Stimulated activated CD4-positive, alpha-beta T cell treated with anti-CD3 and anti-CD28 coated beads, Interleukin-12 subunit alpha, Interleukin-12 subunit beta, amount 100 ng/mL, for 48 hours (primary cell): ENCODE results near the gene OSBPL7.

Source experiments
- DNase-seq, 3 donors: peaks; one replicate each; pipeline ENCODE4 v3.0.0-alpha.2; 2020; ENCODE audit warnings: low read depth in 2 of 3, low spot score in 1 of 3

The OSBPL7 gene

GRCh38 chr17:47808036-47808829 lies 13.4 kb downstream of the OSBPL7 start:
- no peak for DNase-seq

DNA sequence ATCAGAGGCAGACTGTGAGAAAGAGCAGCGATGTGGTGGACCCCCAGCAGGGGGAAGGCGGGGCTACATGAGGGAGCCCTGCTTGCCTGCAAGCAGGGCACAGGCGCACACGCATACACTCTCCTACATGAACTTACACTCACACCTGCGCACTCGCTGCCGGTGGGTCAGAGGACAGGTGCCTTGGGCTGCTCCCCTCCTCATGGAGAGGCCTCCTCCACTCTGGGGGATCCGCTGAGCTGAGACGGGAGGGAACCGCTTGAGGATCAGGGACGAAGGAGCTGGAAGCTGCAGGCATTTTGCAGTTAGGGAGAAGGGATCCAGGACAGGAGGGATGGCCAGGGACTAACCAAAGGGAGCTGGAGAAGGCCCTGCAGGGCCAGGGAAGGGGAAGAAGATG lies 14.2 kb downstream of the OSBPL7 start:
- DNase-seq = no peak

DNA sequence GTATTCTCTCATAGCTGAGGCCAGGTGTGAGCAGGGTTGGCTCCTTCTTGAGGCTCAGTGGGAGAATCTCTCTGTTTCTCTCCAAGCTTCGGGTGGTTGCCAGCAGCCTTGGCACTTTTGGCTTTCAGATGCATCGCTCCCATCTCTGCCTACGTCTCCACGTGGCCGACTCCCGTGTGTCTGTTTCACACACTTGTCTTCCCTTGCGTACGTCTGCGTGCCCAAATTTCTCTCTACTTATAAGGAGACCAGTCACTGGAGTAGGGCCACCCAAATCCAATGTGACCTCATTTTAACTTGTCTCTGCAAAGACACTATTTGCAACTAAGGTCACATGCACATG lies 14.7 kb downstream of the OSBPL7 start:
- DNase-seq = no peak

- no peak for DNase-seq
These were observed 15.3 kb downstream of the OSBPL7 start for GRCh38 chr17:47806026-47806912.

- DNase-seq = no peak
These were observed 17.1 kb downstream of the OSBPL7 start for GRCh38 chr17:47804461-47804860.

DNA sequence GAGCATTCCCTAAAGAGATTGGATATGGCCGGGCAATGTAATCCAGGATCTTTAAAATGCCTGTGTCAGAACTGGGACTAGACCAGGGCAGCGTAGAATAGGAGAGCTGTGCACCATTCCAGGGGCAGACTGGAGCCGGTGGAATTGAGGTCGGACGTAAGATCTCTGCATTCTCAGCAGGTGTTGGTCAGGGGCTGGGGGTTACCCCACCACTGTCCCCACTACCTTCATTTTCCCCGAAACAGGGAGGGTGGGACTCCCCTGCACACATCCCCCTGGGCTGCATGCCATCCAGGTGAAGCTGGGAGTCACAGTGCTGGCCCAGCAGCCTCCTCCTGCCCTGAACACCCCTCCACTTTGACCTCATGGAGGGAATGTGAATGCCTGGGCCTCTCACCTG lies 17.8 kb downstream of the OSBPL7 start:
- no peak for DNase-seq

DNA sequence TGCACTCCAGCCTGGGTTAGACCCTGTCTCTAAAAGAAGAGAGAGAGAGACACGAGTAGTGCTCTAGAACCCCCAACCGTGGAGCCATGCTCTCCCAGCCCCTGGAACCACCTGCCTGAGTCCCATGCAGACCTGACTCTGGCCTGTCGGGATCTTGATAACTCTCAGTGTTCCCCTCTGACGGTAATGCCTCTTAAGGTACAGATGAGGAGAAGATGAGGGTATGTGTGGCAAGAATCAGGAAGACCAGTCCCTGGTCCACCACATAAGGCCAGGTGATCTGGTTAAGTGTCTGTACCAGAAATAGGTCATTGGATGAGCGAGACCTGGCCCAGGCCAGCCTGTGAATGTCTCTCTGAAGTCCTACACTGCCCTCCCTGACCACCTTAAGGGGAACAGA lies 18.4 kb downstream of the OSBPL7 start:
- DNase-seq = no peak

DNA sequence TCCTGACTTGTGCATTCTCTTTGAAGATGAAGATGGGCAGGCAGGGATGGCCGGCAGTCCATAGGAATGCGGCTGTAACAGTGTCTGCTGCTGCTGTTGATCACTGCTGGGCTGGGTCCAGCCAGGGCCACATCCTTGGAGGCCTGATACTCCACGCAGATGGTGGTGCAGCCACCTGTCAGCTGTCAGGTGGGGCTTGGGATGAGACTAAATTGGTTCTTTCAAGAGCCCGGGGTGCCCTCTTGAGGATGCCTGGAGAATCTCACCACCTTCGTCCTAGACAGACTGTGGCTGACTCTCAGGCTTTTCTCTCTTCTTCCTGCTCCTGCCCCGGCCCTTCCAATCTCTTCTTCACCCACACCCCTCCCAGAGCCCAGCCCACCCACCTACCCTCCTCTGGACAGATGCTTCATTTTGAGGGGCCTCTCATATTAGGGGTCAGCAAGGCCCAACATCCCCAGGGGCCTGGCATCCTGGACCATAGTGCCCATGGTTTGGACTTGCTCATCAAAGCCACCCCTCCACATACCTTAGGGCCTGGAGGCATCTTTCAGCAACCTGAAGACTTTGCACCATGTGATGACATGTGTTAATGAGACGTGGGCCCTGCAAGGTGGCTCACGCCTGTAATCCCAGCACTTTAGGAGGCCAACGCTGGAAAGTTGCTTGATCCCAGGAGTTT lies 19.1 kb downstream of the OSBPL7 start:
- peak; percentile 38 to 58 (median 47) for DNase-seq

DNA sequence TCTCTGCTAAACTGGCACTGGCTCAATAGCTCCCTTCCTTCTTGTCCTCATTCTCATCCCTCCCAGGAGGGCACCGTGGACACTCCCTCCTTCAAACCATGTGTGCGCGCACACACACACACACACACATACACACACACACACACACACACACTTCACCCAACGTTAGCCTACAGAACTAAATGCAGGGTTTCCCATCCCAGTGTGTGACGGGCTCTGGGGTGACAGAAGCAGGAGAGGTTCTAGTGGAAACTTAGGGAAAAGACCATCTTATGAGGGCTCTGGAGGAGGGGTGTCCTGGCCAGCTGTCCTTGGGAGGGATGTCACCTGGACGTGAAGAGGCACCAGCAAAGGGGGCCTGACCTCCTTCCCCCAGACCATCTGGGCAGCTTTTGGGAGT lies 19.7 kb downstream of the OSBPL7 start:
- DNase-seq = no peak

GRCh38 chr17:47801176-47801765 lies 20.3 kb downstream of the OSBPL7 start:
- DNase-seq = no peak

- no peak for DNase-seq
These were observed 20.9 kb downstream of the OSBPL7 start for GRCh38 chr17:47800686-47801085.

DNA sequence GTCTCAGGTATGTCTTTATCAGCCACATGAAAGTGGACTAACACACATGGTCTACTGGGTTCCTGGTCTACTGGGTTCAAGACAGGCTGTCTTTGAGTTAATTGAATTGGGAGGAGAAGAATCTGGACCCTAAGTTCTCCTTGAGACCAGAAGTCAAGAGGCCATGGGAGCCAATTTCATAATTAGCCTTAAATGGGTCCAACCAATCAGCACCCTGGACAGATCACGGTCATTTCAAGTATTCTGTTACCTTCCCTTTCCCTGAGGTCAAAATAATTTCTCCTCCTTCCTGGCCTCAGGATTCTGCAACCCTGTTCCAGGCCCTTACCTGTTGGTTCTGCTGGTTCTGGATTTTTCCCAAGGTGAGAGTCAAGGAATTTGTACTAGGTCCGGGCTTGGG lies 23.8 kb downstream of the OSBPL7 start:
- DNase-seq = no peak

DNA sequence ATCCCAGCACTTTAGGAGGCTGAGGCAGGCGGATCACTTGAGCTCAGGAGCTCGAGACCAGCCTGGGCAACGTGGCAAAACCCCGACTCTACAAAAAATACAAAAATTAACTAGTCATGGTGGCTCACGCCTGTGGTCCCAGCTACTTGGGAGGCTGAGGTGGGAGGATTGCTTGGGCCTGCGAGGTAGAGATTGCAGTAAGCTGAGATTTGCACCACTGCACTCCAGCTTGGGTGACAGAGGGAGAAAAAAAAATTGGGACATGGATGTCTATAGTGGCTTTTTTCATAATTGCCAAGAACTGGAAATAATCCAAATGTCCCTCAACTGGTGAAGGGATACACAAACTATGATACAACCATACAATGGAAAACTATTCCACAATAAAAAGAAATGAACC lies 28.6 kb downstream of the OSBPL7 start:
- no peak for DNase-seq

DNA sequence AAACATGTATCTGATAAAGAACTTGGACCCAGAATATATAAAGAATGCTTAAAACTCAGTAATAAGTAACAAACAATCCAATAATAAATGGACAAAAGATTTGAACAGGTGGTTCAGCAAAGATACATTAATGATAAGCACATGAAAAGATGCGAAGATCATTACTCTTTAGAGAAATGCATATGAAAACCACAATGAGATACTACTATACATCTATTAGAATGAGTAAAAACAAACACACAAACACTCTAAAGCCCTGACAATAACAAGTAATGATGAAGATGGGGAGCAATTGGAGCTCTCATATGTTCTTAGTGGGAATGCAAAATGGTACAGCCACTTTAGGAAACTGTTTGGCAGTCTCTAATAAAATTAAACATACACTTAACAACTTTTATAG lies 29.1 kb downstream of the OSBPL7 start:
- no peak for DNase-seq

- no peak for DNase-seq
These were observed 30.6 kb downstream of the OSBPL7 start for GRCh38 chr17:47791025-47791424.

- DNase-seq = peak; percentile 21 to 65 (median 35)
These were observed 31.7 kb downstream of the OSBPL7 start for GRCh38 chr17:47789611-47790561.

- DNase-seq = no peak
These were observed 36.0 kb downstream of the OSBPL7 start for GRCh38 chr17:47785538-47786123.

DNA sequence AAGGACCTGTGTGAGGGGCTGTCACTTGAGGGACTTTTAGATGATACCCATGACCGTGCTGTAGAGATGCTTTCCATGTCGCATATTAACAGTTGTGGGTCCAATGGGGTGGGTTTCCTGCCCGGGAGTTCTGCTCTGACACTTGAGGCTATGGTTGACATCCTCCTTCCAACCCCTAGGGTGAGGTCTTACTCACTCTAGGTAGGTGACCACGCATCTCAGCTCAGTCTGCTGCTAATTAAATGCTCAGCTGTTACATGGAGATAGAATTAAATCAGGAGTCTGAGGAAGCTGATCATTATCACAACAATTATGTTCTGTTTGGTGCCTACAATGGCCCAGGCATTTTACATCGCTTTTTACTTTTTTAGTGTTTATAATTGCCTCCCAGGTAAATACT lies 40.2 kb downstream of the OSBPL7 start:
- DNase-seq = no peak

DNA sequence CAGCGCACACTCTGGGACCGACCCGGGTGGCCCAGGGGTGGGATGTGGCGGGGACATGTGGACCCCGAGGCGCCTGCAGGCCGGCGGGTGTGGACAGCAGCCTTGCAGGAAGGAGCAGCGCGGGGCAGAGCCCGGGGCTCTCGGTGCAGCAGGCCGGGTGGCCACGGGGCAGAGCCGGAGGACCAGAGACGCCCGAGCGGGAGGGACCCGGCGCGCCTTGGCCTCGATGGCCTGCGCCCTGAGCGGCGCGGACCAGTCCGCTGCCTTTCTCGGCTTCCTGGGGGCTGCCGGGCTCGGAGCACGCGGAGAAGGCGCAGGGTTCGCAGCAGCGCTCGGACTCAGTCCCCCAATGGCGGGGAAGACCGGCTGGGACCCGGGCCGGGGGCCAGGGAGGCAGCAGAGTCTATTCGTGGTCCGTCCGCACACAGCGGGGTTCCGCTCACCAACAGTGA lies 43.4 kb downstream of the OSBPL7 start:
- DNase-seq = no peak
